Activated CD4-positive, alpha-beta T cell treated with anti-CD3 and anti-CD28 coated beads, Interleukin-2, amount 50 U/mL, for 4 hours (primary cell): ENCODE measurements around the gene KRTAP1-3.
"Not testable (repeated sequence)": the region's sequence is repeated elsewhere in the genome, so short reads cannot be mapped to it uniquely, and the experiment has no call there.

ENCODE experiments used
- DNase-seq, 2 experiments: peaks; one replicate each; pipeline ENCODE4 v3.0.0-alpha.2; 2020

The KRTAP1-3 gene

DNA sequence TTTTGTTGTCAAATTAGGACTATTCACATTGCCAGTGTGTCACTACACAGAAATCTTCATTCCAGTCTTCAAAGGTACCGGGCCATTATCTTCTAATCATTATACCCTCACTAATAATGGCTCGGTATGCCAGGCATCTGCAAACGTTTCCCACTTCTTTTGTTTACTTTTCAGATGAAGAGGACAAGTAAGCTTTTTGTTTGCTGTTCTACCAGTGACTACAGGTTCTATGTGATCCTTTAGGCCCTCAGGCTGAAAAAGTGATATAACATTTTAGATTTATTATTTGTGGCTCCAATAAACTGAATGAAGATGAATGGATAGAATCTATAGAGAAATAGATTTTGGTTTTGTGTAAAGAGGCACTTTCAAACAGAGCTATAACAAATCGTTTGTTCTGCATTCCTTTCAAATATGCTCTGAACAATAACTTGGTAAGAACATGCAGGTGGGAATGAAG, 25.3 kb downstream of the KRTAP1-3 start:
- DNase-seq = no peak

DNA sequence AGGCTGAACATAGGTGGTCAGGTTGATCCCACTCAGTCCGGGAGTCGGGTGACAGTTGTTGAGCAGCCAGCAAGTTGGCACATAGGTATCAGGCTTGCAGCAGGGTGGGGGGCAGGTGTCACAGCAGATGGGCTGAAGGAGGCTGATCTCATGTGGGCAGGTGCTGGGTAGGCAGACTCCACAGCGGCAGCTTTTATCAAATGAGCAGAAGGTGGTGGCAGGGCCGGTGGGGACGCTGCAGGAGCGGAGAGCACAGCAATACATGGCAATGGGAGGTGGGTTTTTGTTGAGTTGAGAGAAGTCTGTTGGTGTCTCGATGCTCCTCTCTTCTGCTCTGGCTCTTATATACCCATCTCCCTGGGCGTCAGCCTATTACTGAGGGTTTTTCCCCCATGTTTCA, 25.9 kb downstream of the KRTAP1-3 start, which contains the start of gene KRTAP3-1:
TSS of gene KRTAP3-1 (minus strand) at position 318 of the 400 bp plus-strand sequence. CDS start at position 264, 54 bp downstream.
- no peak for DNase-seq

DNA sequence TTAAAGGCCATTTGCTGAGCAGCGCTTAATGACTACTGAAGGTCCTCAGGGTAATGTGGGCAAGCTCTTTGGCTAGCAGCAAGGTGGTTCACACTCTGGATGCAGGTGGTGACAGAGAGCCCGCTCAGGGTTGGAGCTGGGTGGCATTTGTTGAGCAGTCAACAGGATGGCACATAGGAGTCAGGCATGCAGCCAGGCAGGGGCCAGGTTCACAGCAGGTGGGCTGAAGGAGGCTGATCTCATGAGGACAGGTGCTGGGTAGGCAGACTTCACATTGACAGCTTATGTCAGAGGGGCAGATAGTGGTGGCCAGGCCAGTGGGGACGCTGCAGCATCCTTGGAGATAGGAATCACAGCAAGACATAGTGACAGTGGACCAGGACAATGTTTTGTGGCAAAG, 30.3 kb downstream of the KRTAP1-3 start:
- no peak for DNase-seq

DNA sequence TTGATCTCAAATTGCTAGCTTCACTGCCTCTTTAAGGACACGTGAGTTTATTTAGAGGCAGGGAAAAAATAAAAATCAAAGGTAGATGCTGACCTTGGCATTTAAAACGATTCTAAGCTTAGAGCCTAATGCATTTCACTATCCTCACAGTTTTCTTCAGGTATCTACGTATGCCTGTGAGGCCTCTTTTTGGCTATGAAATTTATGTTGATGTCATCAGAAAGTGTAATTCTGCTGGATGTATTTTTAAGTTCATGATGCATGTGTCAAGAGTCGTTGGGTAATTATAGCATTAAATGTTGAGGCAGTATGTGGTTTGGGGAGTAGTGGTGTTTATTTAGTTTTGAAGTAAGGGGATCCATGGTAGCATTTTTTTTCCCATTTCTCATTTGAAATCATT, 30.7 kb downstream of the KRTAP1-3 start:
- DNase-seq = no peak

DNA sequence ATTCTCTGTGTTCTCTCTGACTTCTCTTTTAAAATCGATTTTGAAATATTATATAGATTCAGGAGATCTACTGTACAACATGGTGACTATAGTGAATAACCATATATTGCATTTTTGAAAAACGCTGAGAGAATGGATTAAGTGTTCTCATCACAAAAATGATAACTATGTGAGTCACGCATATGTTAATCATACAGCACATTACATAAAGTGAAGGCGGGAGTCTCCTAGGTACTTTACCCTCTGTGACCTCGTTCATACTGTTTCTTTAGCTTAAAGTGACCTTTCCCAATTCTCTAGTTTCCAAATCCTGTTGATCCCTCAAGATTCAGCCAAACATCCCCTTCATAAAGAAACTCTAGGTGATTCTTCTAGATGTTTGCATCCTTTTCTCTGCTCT, 31.9 kb downstream of the KRTAP1-3 start:
- no peak for DNase-seq

DNA sequence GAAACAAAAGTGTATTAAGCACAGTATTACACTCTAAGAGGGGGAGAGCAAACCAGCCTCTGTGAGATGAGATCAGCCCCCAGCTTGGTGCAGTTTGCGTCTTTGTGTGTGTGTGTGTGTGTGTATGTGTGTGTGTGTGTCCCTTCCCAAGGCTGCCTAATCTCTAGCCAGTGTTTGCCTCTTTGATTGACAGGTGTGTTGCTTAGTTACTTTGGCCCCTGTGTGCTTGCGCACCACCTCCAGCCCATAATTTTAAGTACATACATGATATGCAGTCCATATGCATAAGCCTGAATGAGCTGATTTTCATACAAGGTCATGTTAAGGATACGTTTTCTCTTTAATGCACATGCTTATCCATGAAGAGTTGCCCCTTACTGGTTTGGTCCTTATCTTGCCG, 32.9 kb downstream of the KRTAP1-3 start:
- no peak for DNase-seq

DNA sequence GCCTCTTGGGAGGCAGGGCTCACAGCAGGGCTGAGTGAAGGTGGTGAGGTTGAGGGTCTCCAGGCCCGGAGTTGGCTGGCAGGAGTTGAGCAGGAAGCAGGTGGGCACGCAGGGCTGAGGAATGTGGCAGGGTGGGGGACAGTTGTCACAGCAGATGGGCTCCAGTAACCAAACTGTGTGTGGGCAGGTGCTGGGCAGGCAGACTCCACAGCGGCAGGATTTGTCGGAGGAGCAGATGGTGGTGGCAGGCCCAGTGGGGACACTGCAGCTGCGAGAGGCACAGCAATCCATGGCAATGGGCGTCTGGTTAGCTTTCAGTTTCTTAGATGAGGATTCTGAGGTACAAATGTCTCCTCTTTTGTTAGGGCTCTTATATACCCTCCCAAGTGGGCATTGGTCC, 35.1 kb downstream of the KRTAP1-3 start, which contains the start of gene KRTAP3-2:
TSS of gene KRTAP3-2 (minus strand) at position 344 of the 400 bp plus-strand sequence. CDS start at position 291, 53 bp downstream.
- DNase-seq = not testable (repeated sequence)

DNA sequence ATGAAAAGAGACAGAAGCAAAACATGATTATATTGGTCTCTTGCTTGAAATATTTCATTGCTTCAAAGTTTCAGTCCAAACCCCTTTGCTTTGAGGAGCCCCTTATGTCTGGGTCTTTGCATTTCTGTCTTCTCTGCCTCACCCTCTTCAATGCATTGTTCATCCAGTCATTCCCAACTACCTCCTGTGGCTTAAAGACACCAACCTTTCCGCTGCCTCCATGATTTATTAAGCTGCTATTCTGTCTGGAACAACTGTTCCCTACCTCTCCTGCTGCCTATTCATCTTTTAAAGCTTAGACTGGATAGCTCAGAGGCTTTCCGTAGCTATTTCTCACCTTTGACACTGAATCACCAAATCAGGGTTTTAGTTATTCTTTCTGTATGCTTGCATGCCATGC, 37.3 kb downstream of the KRTAP1-3 start:
- DNase-seq = no peak

DNA sequence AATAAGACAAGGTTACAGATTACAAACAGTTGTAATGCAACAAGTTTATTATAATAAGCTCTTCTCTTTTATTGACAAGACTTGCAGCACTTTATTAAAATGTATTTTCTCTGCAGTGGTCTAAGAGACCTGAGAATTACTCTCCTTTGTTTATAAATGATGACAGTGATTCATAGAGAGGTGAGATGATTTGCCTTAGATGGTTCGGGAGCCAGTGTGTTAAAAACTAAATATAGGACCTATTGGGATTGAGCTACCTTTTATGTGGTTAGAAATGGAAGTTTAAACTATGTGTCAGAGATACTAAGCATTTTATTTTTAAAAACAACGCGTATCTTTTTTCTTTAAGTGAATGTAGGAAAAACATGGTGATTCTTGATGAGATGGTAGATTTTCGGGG, 37.8 kb downstream of the KRTAP1-3 start:
- no peak for DNase-seq

DNA sequence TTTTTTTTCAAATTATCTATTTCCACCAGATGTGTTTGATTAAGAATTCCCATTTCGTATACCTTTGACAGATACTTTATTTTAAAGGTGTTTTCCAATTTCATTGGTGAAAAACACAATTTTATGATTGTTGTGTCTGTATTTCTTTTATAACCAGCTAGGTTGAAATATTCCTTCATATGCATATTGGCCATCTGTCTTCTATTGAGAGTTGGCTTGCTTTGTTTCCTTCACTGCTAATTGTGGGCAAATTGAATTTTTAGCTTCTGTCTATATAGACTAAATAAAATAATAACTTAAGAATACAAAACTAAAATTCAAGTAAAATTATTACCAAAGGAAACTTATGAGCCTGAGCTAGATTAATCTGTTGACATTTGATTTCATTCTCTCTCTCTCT, 39.6 kb downstream of the KRTAP1-3 start:
- DNase-seq = no peak

DNA sequence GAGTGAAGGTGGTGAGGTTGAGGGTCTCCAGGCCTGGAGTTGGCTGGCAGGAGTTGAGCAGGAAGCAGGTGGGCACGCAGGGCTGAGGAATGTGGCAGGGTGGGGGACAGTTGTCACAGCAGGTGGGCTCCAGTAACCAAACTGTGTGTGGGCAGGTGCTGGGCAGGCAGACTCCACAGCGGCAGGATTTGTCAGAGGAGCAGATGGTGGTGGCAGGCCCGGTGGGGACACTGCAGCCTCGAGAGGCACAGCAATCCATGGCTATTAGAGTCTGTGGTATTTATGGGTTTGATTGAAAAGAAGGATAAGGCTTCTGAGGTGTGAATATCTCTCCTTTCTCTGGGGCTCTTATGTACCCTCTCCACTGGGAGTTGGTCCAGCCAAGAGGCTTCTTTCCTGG, 40.8 kb downstream of the KRTAP1-3 start, which contains the start of gene KRTAP3-3:
TSS of gene KRTAP3-3 (minus strand) at position 326 of the 400 bp plus-strand sequence. CDS start at position 259, 67 bp downstream.
- DNase-seq = no peak

DNA sequence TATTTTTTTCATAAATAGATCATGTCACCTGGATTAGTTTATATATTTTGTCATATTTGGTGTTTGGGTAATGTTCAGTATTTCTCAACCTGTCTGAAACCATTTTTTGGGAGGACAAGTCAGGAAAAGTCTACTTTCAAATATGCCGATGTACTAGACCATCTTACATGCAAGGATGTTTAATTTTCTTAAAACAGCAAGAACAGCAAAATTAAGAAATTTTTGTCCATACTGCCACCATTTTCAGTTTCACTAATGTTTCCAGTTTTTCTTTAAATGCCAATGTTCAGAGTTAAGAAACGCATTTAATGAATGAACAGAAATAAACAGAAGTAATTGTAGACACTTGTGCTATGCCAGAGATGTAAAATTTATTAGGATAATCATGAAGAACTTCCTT, 41.6 kb downstream of the KRTAP1-3 start:
- no peak for DNase-seq

DNA sequence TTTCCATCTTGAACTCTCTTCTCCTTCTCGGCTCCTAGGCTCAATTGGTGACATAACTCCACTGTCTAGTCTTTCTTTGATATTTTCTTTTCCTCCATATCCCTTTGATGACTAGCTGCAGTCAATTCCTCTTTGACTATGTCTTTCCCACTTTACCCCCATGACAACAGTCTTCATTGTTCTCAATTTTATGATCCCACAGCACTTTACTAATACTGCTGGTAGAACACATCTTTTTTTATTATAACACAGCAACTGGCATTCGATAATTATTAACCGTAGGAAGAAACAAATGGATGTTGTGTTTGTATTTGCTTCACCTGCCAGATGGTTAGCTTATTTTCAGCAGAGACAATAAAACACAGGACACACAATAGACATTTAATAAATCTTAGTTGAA, 42.0 kb downstream of the KRTAP1-3 start:
- no peak for DNase-seq

DNA sequence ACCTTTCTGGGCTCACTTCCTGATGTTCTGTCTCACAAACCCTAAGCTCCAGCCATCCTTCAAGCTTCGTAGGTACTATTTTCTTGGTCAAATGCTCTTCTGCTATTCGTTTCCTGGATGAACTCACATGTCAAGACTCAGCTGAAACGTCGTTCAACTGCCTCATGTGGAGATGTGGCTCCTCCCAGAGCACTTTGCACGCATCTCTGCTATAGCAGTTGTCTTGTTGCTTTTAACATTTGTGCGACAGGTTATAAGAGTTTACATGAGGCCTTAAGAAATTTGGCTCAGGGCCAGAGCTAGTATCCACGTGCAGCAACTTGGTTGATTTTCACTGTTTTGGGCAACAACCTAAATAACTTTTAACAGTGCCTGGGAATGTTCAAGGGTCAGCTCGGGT, 47.8 kb downstream of the KRTAP1-3 start:
- DNase-seq = no peak

DNA sequence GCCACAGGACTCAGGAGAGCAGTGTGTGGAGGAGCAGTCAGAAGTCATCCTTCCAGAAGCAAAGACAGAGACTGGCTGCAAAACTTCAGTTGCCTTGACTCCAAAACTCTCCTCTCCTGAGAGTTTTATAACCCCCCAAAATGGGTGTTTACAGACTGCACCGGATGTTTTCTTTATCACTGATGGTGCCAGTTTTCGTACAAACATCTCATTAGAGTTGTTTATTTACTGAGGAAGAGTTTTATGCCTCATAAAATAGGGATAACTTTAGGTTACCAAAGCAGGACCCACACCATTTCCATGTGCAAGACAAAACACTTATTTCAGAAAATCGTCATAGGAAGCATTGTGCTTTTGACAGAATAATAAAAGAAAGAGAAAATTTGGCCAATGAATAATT, 50.4 kb downstream of the KRTAP1-3 start, which contains the start of gene KRT40:
TSS of gene KRT40 (minus strand) at position 101 of the 400 bp plus-strand sequence. CDS start at position 48, 53 bp downstream.
- no peak for DNase-seq
